GM18520 (cell line): ENCODE measurements around the gene MCC.

ENCODE experiments used
- ATAC-seq: cut with Tn5 transposase; IDR thresholded peaks from one replicate; pipeline ENCODE4 v1.9.1; 2021; ENCODE audit not compliant: unreplicated experiment

MCC gene

DNA sequence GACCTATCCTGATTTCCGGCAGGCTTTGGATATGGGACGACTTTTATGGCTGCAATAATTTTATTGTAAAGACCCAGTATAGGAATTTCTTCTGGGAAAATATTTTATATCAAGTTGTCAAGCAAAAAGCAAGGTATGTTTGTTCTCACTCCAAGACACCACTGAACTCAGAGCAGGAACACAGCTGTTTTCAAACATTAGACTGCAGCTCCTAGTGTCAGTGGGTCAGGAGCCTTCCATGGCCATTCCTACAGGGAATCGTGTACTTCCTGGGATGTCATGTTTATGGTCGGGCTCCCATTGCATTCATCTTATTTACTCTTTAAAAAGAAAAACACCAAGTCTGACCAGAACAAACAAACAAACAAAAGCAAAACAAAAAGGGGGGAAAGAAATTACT, 278.8 kb downstream of the MCC start:
- no peak for ATAC-seq

DNA sequence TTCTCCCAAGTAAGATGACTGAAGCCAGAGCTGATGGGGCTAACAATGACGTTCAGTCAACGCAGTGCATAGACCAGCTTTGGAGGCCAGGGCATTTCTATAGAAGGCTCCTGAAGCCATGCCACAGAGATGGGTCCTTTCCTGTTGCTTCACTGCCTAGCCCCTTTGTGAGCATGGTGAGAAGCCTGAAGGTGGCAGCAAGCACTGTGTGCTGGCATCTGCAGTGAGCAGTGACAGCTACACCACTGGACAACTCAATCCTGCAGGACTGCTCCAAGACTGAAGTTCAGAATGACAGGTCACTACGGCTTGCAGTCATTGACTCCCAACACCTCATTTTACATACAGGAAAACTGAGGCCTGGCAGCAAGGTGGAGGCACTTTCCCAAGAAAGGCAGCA, 282.4 kb downstream of the MCC start:
- ATAC-seq = no peak

DNA sequence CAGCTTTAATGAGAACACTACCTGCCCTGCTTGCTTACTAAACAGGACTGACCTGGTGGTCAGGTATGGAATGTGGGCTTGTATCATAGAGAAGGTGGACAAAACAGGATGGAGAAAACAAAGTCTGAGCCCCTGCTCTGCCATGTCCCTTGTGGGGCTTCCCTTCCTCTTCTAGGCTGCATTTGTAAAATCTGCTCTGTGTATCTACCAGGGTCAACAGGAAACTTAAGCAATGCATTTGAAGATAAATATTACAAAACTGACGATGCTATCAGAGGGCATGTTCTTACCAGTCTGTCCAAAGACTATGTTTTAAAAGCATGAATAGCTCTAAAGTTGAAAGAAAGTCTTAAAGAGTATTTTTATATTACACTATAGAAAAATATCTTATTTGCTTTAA, 282.9 kb downstream of the MCC start:
- ATAC-seq = no peak

DNA sequence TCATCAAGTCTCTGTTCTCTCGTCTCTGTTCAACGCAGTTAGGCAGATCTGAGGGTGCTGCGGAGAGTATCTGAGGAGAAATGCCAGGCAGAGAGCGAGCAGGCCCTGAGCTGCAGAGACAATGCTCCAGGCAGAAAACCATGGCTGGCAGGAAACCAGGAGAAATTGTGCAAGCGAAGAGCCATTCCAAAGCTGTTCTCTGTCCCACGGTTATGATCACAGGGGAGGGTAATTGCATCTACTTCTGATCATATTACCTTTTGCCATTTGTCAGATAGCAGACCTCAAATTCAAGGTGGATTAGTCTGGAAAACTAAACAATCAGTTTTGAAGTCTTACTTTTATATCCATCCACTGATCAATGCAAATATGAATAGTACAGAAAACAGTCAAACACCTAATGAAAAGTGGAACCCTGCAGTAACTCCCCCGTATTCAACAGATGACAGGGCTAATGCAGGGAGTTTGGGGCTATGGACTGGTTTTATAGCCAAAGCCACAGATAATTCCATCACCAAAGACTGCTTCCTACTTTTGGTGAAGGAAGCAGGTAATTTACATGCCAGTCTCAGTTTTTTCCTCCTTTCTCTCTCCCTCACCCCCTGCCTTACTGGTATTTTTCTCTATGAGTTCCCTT, 283.6 kb downstream of the MCC start:
- no peak for ATAC-seq

DNA sequence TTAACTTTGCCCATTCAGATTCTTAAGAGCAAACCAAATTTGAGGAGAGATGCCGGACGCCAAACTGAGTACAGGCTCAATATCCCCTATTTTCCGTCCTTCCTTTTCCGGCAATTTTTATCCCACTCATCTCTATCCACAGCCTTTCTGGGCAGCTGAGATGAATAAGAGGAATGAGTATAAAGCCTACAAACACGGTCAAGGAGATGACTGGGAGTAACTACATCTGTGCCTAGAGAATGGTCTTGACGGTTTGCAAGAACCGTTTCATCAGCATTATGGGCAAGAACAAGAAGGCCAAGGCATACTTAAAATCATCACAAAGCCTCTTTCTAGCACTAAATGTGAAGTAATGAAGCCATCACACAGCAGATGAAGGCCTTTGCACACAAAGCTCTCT, 284.3 kb downstream of the MCC start:
- ATAC-seq = no peak

DNA sequence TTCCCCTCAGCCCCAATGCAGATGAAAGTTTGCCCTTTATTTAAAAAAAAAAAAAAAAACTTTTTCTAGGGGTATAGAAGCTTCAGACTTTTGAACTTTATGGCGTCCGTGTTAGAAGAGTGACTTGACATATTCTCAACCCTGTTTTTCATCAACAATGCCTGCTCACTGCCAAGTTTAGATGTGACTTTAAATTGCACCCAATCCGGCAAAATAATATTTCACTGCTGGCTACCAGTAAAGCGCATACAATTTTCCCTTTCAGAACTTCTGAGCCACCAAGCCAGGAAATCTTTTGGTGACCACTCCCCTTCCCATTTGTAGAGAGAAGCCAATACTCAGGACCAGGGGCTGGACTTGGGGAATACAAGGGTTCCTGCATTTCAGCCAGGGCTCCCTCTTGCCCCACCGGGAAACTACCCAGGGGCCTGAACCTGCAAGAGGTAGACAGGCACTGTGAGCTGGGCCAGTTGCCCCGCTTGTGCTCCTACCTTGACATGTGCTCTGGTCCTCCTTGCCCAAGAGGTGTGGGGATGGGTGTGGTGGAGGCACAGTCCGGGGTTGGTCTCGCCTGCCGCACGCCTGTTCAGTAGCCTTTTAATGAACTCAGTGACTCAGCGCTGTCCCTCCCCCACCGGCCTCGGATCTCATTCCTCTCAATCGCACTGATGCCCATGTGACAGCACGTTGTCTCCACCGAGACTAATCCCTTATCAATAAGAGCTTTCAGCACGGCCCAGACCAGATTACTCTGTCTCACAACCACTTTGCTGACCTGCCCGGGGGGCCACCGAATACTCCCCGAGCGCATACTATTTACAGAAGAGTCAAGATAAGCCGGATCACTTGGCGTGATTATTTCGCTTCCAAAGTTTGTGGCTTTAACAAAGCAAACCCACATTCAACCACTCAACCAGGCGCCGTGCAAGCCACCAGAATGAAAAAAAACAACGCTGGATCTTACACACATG, 285.2 kb downstream of the MCC start:
- no peak for ATAC-seq

DNA sequence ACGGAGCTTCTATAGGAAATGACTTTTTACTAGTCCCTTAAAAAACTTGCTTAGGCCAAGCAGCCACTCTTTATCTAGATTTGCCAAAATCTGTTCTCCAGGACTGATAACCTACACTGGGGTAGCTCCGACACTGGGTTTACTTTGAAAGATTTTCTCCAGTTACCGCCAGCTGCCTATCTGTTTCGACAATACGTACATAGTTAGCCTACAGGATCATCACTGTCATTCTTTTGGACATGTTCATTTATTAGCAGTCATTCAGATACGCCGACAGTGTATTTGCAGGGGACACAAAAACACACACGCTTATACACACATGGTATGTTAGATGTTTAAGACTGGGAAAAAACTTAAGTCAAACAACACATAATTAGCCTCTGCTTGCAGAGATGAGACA, 286.0 kb downstream of the MCC start:
- ATAC-seq = no peak

DNA sequence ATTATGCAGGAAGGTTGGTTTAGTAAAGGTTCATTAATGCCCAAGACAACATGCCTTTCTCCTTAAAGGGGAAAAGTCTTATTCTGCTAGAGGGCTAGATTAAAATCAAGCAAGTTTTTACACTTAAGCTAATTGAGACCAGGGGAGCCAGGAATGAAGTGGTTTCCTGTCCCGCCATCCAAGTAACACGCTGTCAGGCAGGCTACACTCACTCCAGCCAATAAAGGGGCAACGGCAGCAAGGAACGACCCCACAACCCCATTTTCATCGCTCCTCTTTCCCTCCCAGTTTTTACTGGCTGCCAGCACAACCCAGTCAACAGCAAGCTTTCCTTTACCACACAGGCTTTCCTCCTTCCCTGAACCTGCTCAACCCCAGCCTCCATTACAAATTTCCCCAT, 286.5 kb downstream of the MCC start:
- no peak for ATAC-seq

DNA sequence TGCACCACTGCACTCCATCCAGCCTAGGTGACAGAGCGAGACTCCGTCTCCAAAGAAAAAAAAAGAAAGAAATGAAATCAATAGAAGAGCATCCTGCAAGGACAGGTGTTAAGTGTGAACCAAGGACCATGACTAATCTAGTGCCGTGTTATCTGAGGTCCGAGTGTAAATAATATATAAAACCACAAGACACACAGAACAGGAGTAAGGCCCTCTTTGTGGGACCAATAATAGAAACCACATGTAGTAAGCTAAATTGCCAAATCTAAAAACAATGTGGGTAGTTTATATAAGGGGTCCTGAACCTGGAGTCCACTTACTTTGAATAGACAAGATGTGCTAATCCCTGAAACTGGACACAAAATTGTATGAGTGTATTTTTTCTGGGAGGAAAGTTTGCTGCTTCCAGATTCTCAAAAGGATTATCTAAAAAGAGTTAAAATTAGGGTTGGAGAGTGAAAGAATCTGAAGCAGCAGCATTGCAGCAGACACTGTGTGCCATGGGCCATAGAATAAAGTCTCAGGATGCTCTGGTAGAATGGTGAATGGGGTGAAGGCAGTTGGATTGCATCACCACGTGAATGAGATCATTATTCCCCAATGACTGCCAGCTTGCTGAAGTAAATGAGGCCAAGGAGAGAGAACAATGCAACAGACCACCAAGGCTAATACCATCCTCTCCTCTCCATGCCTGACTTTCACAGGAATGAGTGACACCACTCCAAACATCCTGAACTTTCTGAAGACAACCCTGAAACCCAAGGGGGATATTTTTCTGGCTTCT, 288.9 kb downstream of the MCC start:
- no peak for ATAC-seq

DNA sequence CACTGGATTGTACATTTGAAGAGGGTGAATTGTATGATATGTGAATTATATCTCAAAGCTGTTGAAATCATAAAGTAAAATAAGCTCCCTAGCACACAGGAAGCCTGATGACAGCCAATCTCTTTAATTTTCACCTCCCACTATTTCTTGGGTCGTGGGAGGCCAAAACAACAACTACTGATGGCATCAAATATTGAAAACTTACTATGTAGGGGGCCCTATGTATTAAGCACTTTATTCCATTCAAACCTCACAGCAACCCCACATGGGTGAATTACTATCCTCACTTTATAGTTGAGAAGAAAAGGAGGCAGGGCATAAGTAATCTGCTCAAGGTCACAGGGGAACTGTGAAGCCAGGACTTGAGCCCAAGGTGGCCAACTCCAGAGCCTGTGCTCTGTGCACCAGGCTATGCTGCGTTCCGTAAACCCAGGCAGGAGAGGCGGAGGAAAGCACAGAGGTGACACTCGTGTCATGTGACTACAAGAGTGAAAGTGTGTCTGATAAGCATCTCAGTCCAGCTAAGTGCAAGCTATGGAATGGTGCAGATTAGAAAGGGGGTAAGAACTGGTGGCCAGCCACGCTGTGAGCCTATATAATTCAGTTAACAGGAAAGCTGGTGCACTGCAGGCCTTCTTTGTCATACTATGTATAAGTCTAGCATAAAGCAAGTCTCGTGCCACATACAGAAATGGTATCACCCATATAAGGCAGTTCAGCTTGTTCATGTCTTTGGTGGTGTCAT, 290.6 kb downstream of the MCC start:
- ATAC-seq = no peak

DNA sequence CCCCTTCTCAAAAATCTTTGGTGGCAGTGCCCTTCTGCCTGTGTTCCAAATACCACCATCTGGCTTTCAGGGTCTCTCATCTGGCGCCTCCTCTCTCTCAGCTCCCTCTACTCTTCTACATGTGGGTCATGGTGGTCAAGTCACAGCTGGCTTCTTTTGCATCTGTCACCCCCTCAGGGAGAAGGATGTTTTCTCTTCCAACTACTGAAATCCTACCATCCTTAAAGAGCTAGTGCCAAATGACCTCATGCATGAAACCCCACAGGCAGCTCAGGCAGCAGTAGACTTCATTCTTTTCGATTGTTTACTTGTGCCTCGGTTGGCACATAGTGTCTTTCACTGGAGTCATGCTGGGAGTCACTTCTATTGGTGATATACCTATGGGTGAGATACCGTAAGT, 292.5 kb downstream of the MCC start:
- ATAC-seq = no peak

DNA sequence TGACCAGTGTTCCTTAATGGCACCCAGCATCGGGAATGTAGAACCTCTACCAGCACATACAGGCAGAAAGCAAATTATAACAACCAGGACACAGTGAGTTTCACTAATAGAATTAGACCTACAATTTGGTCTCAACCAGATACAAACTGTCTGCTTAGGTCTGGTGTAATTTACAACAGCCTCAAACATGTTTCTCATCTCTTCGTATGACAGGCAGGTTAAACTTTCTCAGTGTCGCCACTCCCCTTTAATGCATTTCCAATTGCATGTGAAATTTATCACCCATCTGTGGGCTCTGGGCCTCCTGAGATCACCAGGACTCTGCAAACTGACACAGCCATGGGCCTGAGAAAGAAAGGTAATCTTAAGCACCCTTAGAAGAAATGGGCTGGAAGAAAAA, 293.0 kb downstream of the MCC start:
- ATAC-seq = no peak

DNA sequence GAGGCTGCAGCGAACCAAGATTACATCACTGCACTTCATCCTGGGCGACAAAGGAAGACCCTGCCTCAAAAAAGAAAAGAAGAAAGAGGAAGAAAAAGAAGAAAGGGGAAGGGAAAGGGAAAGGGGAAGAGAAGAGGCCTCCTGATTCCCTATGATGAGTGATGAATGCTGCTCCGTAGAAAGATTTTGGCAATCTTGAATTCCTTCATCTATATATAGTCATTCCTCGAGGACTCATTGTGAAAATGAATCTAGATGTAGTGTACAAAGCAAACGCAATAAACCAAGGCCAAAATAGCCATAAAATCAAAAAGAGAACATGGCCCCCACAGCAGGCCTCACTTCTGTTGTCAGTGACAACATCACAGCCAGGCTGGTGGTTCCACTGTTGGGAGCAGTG, 293.7 kb downstream of the MCC start:
- ATAC-seq = no peak

DNA sequence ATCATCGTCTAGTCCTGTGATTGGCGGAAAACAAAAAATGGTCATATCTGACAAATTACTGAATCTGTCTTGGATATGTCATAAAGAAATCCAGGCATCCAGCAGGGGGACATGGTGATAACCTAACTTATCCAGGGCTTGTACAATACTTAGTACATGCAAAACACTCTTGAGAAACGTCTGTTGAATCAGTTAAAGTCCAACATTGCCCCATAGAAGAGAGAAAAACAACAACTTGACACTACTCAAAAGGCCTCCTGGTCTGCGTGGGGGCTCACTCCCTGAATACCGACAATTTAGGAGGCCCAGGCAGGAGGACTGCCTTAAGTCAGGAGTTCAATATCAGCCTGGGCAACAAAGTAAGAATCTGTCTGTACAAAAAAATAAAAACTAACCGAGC, 294.1 kb downstream of the MCC start:
- no peak for ATAC-seq

DNA sequence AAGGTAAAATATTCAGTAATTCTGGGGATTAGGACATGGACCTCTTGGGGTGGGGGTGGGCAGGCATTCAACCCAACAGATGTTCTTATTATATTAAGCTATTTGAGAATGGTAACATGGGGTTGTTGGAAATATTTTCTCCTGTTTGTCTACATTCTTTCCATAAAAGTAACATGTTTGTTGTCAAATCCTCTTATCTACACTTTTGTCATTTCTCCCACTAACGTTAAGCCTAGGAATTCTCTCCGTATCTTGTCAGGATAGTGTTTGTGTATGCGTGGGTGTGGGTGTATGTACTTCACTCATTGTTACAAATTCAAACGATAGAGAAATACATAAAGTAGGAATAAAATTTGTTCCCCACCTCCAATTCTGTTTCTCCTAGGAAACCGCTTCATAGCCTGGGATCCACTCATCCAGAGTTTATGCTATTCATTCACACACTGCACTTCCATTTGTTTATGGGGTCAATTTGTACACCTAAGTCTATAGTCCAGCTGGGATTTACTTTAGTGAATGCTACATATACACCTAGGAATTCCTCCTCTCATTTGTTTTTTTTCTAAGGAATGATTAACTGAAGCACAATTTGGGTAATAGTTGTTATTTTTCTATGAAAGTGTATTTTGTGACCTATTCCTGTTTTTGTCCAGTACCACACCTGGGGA, 294.8 kb downstream of the MCC start:
- ATAC-seq = no peak

DNA sequence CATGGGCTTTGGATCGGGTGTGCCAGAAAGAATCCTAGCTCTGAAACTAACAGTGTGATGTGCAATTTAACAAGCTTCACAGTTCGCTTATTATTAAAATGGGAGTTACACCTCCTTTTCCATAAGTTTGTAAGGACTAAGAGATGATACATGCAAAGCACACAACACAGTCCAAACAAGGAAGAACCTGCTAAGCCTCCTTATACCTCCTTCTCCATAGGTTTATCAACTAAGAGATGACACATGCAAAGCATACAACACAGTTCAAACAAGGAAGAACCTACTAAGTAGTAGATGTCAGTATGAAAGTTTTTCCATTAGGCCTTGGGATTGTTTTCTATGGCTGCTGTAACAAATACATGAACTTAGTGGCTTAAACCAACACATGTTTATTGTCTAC, 295.7 kb downstream of the MCC start:
- ATAC-seq = no peak

DNA sequence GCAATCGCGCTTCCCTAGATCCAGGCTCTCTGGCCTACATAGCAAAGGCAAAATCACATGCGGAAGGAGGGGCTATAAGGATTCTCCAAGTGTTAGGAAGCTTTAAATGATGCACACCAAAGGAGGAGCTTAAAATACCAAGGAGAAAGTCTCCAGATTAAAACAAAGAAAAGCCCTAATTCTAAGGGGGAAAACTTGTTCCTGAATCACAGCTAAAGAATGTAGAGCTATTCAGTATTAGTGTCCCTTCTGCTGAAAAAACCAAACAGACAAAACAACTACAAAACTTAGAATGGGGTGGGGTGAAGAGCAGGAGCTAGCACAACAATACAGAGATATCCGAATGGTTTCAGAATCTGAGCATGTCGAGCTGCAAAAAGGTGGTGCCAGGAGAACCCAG, 297.9 kb downstream of the MCC start:
- no peak for ATAC-seq

DNA sequence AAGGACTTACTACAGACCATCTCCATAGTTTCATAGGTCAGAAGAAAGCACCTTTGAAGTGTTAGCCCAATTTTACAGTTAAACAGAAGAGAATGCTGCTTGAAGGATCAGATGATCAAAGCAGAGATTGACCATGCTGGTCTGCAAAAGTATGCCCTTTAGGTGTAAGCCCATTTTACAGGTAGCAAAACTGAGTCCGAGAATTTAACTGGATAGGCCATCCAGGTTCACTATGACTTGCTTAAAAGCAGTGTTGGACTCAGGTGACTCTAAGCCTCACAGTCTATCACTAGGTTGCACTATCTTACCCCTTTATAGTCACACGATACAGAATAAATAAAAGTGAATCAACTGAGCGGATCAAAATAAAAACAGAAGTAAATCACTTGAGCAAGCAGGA, 299.0 kb downstream of the MCC start:
- ATAC-seq = no peak

DNA sequence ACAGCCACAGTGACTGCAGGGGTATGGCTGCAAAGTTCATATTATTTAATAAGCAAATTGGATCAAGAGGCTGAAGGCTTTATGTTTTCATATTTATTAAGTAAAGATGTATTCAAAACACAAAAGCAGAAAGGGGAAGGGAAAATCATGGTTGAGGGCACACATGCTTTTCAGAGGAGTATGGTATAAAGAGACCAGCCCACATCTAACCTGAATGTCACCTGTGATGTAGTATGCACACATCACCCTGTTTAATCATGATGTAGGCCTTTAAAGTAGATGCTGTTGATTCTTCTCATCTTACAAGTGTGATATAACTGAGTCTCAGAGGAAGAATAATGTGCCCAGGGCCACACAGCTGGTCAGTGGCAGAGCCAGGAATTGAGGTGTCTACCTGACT, 299.8 kb downstream of the MCC start:
- ATAC-seq = no peak

DNA sequence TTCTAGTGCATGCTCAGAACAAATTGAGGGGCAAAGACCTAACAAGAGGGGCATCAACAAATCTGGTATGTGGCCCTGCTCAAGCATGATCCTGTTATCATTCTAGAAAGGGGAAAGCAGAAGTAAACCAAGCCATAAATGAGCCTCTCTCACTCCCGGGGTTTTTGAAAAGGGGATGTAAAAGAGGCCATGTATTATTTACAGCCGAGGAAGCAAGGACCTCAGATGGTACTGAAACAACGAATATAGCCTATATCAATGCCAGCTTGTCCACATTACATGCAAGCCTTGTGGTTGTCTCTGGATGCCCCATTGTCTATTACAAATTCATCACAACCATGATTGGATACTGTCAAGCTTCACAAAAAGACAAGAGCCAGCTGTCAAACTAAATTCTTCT, 300.3 kb downstream of the MCC start:
- no peak for ATAC-seq

DNA sequence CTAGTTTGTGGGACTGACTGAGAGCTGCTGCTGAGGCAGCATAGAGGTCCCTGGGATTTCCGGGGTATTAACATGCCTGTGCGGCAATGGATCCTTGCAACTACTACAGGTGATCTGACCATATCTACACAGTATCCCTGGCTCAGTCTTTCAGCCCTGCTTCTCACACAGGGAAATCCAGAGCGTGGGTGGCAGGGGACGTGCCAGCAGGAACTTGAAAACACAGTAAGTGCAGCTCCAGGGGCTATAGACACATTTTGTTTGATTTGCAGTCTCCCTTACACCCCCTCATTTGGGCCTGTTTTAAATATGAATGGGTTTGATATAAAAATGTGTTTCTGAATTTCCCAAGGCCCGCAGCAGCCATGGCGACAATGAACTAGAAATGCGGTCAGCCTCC, 302.2 kb downstream of the MCC start:
- no peak for ATAC-seq
